Measurements from ENCODE around the gene PHAX.
"Not testable (repeated sequence)": the region's sequence is repeated elsewhere in the genome, so short reads cannot be mapped to it uniquely, and the experiment has no call there.

The PHAX gene

DNA sequence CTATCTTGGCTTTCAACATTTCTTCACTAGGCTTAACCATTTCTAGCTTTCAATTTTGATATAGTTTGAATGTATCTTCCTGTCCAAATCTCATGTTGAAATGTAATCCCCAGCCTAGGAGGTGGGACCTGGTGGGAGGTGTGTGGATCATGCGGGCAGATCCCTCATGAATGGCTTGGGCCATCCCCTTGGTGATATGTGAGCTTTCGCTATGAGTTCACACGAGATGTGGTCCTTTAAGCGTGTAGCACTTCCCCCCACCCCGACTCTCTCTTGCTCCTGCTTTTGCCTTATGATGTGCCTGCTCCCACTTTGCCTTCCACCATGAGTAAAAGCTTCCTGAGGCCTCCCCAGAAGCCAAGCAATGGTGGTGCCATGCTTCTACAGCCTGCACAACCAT is 40.6 kb downstream of the PHAX start:
- no peaks in the 10 kb centered on the region for H3K27me3 ChIP-seq (replicated peaks)
- in situ Hi-C loops (cut with HindIII; ENCODE audit: low pct_ligation_motif_present, low sequenced_read_pairs), result no loop called here
- TF ChIP-seq, protein P1, sequence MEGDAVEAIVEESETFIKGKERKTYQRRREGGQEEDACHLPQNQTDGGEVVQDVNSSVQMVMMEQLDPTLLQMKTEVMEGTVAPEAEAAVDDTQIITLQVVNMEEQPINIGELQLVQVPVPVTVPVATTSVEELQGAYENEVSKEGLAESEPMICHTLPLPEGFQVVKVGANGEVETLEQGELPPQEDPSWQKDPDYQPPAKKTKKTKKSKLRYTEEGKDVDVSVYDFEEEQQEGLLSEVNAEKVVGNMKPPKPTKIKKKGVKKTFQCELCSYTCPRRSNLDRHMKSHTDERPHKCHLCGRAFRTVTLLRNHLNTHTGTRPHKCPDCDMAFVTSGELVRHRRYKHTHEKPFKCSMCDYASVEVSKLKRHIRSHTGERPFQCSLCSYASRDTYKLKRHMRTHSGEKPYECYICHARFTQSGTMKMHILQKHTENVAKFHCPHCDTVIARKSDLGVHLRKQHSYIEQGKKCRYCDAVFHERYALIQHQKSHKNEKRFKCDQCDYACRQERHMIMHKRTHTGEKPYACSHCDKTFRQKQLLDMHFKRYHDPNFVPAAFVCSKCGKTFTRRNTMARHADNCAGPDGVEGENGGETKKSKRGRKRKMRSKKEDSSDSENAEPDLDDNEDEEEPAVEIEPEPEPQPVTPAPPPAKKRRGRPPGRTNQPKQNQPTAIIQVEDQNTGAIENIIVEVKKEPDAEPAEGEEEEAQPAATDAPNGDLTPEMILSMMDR (IDR thresholded peaks at IDR 0.05; ENCODE audit: low read depth, low read length, missing control alignments), result no peak

DNA sequence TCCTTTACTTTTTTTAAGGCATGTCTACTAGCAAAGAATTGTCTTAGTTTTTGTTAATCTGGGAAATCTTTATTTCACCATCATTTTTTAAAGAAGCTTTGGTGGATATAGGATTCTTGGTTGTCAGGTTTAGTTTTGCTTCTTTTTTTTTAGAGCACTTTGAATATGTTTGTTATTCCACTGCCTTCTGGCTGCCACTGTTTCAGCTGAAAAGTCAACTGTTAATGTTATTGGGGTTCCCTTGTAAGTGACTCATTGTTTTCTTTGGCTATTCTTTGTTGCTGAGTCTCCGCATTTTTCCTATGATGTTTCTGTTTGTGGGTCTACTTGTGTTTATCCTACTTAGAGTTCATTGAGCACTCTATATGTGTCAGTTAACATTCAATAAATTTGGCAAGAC is 44.4 kb downstream of the PHAX start:
- in situ Hi-C loops (cut with HindIII; ENCODE audit: low pct_ligation_motif_present, low sequenced_read_pairs), result no loop called here
- H3K4me3 ChIP-seq (ENCODE audit: low read depth, low read length), result no peak overlapping the region

More for the DNA sequence above, 40.6 kb downstream of the PHAX start:
- Histone ChIP-seq H3K27ac (no peak overlapping the region), H3K4me3 (ENCODE audit: low read depth, low read length) (no peak overlapping the region), H3K36me3 (replicated peaks) (no peaks in the 10 kb centered on the region)
- no peak for DNase-seq

DNA sequence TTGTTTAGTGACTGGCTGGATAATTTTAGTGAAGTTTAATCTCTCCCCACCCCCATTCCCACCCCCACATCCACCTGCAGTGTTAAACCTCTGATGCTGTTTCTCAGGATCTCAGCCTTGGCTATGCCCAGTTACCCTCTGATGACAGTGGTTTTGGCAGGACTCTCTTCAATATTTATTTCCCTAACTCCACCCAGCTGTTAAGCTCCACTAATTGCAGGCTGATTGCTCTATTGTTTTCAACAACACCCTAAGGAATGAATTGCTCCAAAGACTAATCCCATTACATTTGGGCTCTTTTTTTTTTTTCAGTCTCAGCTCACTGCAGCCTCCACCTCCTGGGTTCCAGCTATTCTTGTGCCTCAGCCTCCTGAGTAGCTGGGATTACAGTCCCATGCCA is 46.3 kb downstream of the PHAX start:
- no peak for DNase-seq
- in situ Hi-C loops (cut with HindIII; ENCODE audit: low pct_ligation_motif_present, low sequenced_read_pairs), result no loop called here
- H3K36me3 ChIP-seq (replicated peaks), result no peaks in the 10 kb centered on the region
- no peak overlapping the region for H3K4me3 ChIP-seq (ENCODE audit: low read depth, low read length)
- no peaks in the 10 kb centered on the region for H3K27me3 ChIP-seq (replicated peaks)
- no peak overlapping the region for H3K27ac ChIP-seq
- TF ChIP-seq, protein P1 (IDR thresholded peaks at IDR 0.05; ENCODE audit: low read depth, low read length, missing control alignments), result no peak

More for the DNA sequence above, 44.4 kb downstream of the PHAX start:
- TF ChIP-seq, protein P1 (IDR thresholded peaks at IDR 0.05; ENCODE audit: low read depth, low read length, missing control alignments), result no peak
- Histone ChIP-seq H3K36me3 (replicated peaks) (no peaks in the 10 kb centered on the region), H3K27ac (no peak overlapping the region), H3K27me3 (replicated peaks) (no peaks in the 10 kb centered on the region)
- DNase-seq, result no peak

DNA sequence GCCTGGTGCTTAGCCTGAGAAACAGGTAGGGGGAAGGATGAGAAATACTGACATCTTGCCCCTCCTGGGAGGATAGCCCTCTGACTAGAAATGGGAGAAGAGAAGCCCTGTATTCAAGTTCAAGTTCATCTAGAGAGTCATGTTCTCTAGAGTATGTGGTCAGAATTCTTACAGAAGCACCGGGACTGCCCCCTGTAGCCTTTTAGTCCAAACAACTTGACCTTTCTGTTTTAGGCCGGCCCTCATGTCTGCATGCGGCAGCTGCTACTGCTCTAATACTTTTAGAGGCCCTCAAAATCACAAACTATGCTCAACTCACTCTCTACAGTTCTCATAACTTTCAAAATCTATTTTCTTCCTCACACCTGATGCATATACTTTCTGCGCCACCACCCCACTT is 47.7 kb downstream of the PHAX start:
- TF ChIP-seq, protein P1 (IDR thresholded peaks at IDR 0.05; ENCODE audit: low read depth, low read length, missing control alignments), result no peak
- Histone ChIP-seq H3K4me3 (ENCODE audit: low read depth, low read length) (no peak overlapping the region), H3K27me3 (replicated peaks) (no peaks in the 10 kb centered on the region), H3K27ac (no peak overlapping the region), H3K36me3 (replicated peaks) (no peaks in the 10 kb centered on the region)
- DNase-seq, result no peak
- in situ Hi-C loops (cut with HindIII; ENCODE audit: low pct_ligation_motif_present, low sequenced_read_pairs), result no loop called here

DNA sequence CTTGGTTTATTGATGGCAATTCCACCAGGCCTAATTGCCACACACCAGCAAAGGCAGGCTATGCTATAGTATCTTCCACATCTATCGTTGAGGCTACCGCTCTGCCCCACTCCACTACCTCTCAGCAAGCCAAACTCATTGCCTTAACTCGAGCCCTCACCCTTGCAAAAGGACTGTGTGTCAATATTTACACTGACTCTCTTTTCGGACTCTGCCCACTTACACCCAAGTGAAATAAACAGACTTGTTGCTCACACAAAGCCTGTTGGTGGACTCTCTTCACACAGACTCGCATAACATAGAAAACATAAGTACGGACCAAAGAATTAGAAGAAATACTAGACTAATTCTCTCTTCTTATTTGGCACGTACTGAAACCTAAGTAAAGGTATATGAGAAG is 48.3 kb downstream of the PHAX start:
- H3K27ac ChIP-seq; H3K36me3 ChIP-seq (replicated peaks); DNase-seq; H3K4me3 ChIP-seq (ENCODE audit: low read depth, low read length); in situ Hi-C loops (cut with HindIII; ENCODE audit: low pct_ligation_motif_present, low sequenced_read_pairs); H3K27me3 ChIP-seq (replicated peaks): not testable (repeated sequence)

DNA sequence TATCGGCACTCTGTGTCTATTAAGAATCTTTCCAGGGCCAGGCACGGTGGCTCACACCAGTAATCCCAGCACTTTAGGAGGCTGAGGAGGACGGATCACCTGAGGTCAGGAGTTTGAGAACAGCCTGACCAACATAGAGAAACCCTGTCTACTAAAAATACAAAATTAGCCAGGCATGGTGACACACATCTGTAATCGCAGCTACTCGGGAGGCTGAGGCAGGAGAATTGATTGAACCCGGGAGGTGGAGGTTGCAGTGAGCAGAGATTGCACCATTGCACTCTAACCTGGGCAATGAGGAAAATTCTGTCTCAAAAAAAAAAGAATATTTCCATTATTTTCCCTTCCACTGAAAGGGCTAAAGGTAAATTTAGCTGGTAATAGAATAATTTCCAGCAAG is 49.0 kb downstream of the PHAX start:
- not testable (repeated sequence) for DNase-seq

DNA sequence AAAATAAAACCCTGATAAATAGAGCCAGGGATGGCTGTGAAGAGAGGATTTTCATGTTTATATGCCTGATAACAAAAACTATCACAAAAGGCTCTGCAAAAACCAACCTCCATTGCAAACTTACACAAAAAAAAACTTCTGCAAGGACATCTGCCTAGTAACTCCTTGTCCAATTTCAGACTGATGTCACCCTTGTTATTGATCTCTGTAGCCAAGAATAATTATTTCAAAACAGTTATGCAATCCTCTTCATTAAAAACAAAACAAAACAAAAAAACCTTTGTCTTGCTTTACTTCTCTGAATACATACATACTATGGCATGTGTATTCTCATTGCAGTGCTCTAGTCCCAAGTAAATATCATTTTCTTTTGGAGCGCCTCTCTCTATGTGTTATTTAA is 49.7 kb downstream of the PHAX start:
- DNase-seq, result no peak
- H3K27ac ChIP-seq, result no peak overlapping the region
- no peak overlapping the region for H3K4me3 ChIP-seq (ENCODE audit: low read depth, low read length)
- H3K27me3 ChIP-seq (replicated peaks), result no peaks in the 10 kb centered on the region
- in situ Hi-C loops (cut with HindIII; ENCODE audit: low pct_ligation_motif_present, low sequenced_read_pairs), result no loop called here
- H3K36me3 ChIP-seq (replicated peaks), result no peaks in the 10 kb centered on the region
- TF ChIP-seq, protein P1 (IDR thresholded peaks at IDR 0.05; ENCODE audit: low read depth, low read length, missing control alignments), result no peak

More for the DNA sequence above, 49.0 kb downstream of the PHAX start:
- in situ Hi-C loops (cut with HindIII; ENCODE audit: low pct_ligation_motif_present, low sequenced_read_pairs); H3K27me3 ChIP-seq (replicated peaks); H3K27ac ChIP-seq; H3K4me3 ChIP-seq (ENCODE audit: low read depth, low read length); H3K36me3 ChIP-seq (replicated peaks): not testable (repeated sequence)

Measured in brain microvascular endothelial cell (primary cell).